HG03139 (cell line): ENCODE measurements around the gene LAP3.
A peak's percentile ranks its signal among the peaks of the same experiment; 100 is the strongest.
"Not testable (repeated sequence)": the region's sequence is repeated elsewhere in the genome, so short reads cannot be mapped to it uniquely, and the experiment has no call there.

ENCODE experiments used
- ATAC-seq: cut with Tn5 transposase; IDR thresholded peaks from one replicate; pipeline ENCODE4 v1.9.1; 2021; ENCODE audit not compliant: unreplicated experiment

LAP3 gene

DNA sequence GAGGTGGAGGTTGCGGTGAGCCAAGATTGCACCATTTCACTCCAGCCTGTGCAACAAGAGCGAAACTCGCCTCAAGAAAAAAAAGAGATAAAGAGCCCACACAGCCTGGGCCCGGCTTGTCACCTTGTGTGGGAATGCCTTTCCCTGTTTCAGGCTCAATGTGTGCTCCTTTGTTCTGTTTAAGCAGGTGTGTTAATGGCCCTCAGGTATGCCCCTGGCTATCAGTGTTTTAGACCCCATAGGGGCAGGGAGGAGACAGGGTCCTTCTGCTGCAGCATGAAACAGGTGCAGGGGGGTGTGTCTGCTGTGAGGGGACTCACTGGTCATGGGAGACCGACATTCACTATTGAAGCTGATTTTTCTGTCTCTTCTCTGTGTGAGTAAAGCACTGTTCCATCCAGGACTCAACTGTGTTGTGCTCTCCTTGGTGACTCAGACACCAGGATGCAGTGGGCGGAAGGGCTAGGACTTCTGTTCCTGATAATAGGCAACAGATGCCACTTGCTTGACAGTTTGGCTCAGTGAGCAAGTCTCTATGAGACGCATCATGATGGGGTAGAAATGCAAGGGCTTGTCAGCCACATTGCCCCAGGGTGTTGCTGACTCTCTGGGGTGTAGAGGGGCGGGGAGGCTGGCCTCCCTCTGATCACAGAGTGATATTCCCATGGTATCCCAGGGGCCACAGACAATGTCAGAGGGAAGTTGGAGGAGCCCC lies 15.6 kb upstream of the LAP3 start:
- ATAC-seq, result no peak

GRCh38 chr4:17562157-17562556 lies 14.8 kb upstream of the LAP3 start:
- no peak for ATAC-seq

DNA sequence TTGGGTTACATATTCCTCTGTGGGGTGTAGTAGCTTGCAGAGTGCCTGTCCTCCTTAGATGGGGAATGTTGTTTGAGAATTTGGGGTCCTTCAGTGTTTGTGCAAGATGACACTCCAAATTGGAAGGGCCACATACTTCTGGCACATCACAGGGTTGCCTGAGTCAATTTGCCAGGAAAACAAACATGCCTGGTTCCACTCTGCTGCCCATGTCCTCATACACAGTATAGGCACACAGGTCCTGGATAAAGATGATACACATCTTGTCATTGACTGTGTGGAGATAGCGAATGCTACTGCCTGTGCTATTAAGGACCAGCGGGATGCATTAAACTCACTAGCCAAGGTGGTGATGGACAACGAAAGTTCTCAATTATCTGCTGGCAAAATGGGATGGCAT lies 11.2 kb upstream of the LAP3 start:
- no peak for ATAC-seq

GRCh38 chr4:17567271-17567670 lies 9.7 kb upstream of the LAP3 start:
- no peak for ATAC-seq

DNA sequence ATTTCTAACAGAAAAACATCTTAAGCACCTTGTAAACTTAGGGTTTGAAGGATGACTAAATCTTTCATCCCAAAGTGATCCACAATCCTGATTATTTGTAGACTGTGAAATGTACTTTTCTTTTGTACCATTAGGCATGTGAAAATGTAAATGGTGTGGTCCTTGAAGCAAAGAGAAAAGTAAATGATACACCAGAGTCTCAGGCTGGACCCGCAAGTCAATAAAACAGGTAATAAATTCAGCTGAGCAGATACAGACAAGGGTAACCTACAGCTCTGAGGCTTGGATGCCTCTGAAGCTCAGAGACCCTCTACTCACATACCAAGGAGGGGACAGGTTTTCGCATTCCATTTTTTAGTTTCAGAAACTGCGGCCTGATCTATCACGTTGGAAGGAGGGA lies 2.8 kb upstream of the LAP3 start:
- ATAC-seq, result no peak

GRCh38 chr4:17575177-17575576 lies 1.8 kb upstream of the LAP3 start:
- ATAC-seq, result not testable (repeated sequence)

GRCh38 chr4:17577665-17578481 lies 875 bp downstream of the LAP3 start:
- peak; percentile 2 for ATAC-seq

- ATAC-seq, result peak; percentile 24
Observed at GRCh38 chr4:17578482-17578891, 1.5 kb downstream of the LAP3 start.

DNA sequence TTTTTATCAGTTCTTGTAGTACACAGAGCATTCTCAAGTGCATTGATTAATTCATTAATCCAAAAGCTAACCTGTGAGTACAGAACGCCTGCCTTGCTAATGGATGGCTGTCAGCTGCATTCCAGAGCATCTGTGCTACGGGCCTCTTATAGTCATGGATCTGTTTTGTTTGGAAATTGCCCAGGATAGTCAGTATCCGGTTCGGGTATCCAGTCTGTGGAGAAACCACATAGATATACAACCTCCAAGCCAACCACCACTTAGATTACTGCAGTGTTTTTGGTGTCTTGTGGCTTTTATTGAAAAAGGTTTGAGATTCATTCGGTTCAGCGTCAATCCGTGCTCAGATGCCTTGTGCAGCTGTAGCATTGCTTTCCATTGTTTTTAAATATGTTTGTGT lies 4.0 kb downstream of the LAP3 start:
- no peak for ATAC-seq

- no peak for ATAC-seq
Observed at GRCh38 chr4:17583276-17583675, 6.3 kb downstream of the LAP3 start.

- no peak for ATAC-seq
Observed at GRCh38 chr4:17583941-17584340, 6.9 kb downstream of the LAP3 start.

GRCh38 chr4:17584521-17585213 lies 7.7 kb downstream of the LAP3 start:
- ATAC-seq, result no peak

DNA sequence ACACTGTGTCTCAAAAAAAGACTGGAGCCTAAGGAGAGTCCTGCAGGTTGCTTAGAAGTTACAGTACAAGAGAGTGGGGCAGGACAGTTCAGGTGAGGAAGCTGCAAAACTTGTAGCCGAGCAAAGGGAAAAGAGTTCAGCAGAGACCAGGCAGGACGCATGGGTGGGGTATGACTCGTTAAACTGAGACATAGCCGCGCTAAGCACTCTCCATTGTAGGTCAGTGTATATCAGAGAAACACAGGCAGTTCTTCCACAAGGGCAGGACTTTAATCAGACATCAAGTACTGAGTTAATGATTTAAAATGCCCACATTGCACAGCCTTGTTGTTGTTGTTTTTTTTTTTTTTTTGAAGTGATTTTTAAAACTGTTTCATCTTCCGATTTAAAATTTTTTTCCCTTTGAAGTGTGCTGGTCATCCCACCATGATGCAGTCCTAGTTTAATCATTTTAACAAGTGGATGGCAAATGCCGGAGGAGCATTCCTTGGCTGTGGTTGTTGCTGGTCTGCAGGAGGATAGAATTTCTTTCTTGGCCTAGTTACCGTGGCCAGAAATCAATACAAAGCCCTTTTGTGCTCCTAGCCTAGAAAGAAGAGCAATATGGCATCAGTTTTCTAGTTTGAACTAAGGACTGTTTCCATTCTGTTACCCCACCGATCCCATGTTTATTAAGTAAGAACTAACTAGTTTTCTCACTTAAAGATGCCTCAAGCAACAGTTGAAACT lies 10.3 kb downstream of the LAP3 start:
- no peak for ATAC-seq

- ATAC-seq, result no peak
Observed at GRCh38 chr4:17589355-17589754, 12.4 kb downstream of the LAP3 start.

DNA sequence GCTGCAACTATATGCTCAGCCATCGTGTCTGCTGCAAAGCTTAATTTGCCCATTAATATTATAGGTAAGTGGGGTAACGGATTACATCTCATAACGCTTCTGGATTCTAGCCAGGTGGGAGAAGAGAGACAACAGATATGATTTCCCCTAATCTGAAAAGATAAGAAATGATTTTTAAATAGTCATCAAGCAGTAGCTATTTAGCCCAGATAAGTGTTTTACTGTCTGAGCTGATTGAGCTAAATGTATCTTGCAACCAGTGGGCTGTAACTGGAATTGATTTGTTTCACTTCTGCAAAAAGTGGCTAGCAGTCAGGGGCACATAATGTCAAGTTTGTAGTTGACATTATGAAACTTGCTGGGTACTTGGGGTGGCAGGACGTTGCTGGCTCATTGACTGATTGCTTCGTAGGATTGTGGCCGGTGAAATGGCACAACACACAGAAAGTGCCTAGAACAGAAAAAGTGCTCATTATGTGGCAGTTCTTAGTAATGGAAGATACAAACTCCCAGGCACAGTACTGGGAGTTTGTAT lies 18.5 kb downstream of the LAP3 start:
- peak; percentile 77 for ATAC-seq

- ATAC-seq, result no peak
Observed at GRCh38 chr4:17597517-17597916, 20.5 kb downstream of the LAP3 start.

GRCh38 chr4:17599826-17600225 lies 22.8 kb downstream of the LAP3 start:
- no peak for ATAC-seq

GRCh38 chr4:17605236-17605635 lies 28.2 kb downstream of the LAP3 start:
- no peak for ATAC-seq

GRCh38 chr4:17613761-17614415 lies 36.9 kb downstream of the LAP3 start:
- ATAC-seq, result peak; percentile 44
